GM12878 (cell line): ENCODE data around the gene TPRN.
A peak's percentile ranks its signal among the peaks of the same experiment; 100 is the strongest.

ENCODE experiments used
- CHD4 ChIP-seq: fragments of 200-600 bp; sonication (generic); IDR thresholded peaks from 2 replicates; pipeline ENCODE4 v1.6.1; 2016; ENCODE audit warnings: mild to moderate bottlenecking
- CTCF ChIP-seq, 3 experiments: IDR thresholded peaks in 2 of 3; conservative IDR thresholded peaks in 1 of 3; 2 replicates each; pipeline ENCODE4 v1.5.1; 2011; ENCODE audit warnings: low read depth in 3 of 3, low read length in 3 of 3, mild to moderate bottlenecking in 3 of 3, control low read depth in 2 of 3, moderate library complexity in 2 of 3, inconsistent platforms in 1 of 3, mixed read lengths in 1 of 3; ENCODE audit not compliant: control insufficient read depth in 2 of 3, insufficient read depth in 1 of 3; ENCODE audit errors: extremely low read depth in 1 of 3
- EP300 ChIP-seq, 2 experiments: fragments of 150-350 bp in 1 of 2; IDR thresholded peaks; 2 replicates each; pipeline ENCODE4 v1.6.1; 2011 to 2012; ENCODE audit warnings: low read depth in 2 of 2, low read length in 2 of 2, borderline replicate concordance in 1 of 2, improper control_type of control experiment in 1 of 2, inconsistent platforms in 1 of 2; ENCODE audit not compliant: control insufficient read depth in 1 of 2
- FOS ChIP-seq: IDR thresholded peaks from 3 replicates; pipeline ENCODE4 v1.6.1; 2011; ENCODE audit warnings: borderline replicate concordance; ENCODE audit not compliant: insufficient read length; ENCODE audit errors: extremely low read depth
- GABPA ChIP-seq: IDR thresholded peaks from 2 replicates; pipeline ENCODE4 v1.6.1; 2014; ENCODE audit warnings: antibody characterized with exemption, low read depth, mild to moderate bottlenecking, inconsistent platforms
- HDAC2 ChIP-seq: fragments of 200-600 bp; sonication (generic); IDR thresholded peaks from 2 replicates; pipeline ENCODE4 v1.6.1; 2017
- MXI1 ChIP-seq: fragments of 150-350 bp; IDR thresholded peaks from 2 replicates; pipeline ENCODE4 v1.6.1; 2011; ENCODE audit warnings: low read depth, mild to moderate bottlenecking, inconsistent platforms, low read length, improper control_type of control experiment
- POLR2A ChIP-seq: IDR thresholded peaks from 2 replicates; pipeline ENCODE4 v1.6.1; 2011; ENCODE audit warnings: low read depth, mild to moderate bottlenecking, low read length
- POLR2AphosphoS5 ChIP-seq: IDR thresholded peaks from 2 replicates; pipeline ENCODE4 v1.6.1; 2011; ENCODE audit warnings: mild to moderate bottlenecking, low read length, inconsistent platforms
- SIN3A ChIP-seq: IDR thresholded peaks from 2 replicates; pipeline ENCODE4 v1.6.1; 2012; ENCODE audit warnings: low read depth, low read length, improper control_type of control experiment
- USF1 ChIP-seq: IDR thresholded peaks from 2 replicates; pipeline ENCODE4 v1.6.1; 2011; ENCODE audit warnings: borderline replicate concordance, low read depth, mild to moderate bottlenecking, moderate library complexity, mixed read lengths, low read length; ENCODE audit not compliant: insufficient read depth; ENCODE audit errors: extremely low read length
- USF2 ChIP-seq: IDR thresholded peaks from 2 replicates; pipeline ENCODE4 v1.6.1; 2011; ENCODE audit warnings: low read depth, low read length, improper control_type of control experiment, borderline replicate concordance
- ZSCAN29 ChIP-seq: fragments of 450-650 bp; IDR thresholded peaks from 2 replicates; pipeline ENCODE4 v1.6.1; 2017; ENCODE audit warnings: mild to moderate bottlenecking, moderate library complexity

- TF ChIP-seq POLR2AphosphoS5 (no peak; the same call in 1 of the 2 replicates), CTCF (IDR thresholded peaks at IDR 0.05 in 2 of 3, conservative IDR thresholded peaks at IDR 0.05 in 1 of 3; ENCODE audit: control insufficient read depth in 2 of 3, extremely low read depth in 1 of 3, insufficient read depth in 1 of 3, low read depth in 3 of 3, low read length in 3 of 3) (peak in 2 of 3 experiments; percentile 14 to 23; a peak in 2 of 6 replicates), SIN3A (peak; percentile 62; the same call in 1 of the 2 replicates), GABPA (no peak), ZSCAN29 (no peak), CHD4 (no peak), POLR2A (no peak), USF2 (peak; percentile 48), EP300 (IDR thresholded peaks at IDR 0.05; ENCODE audit: borderline replicate concordance in 1 of 2, control insufficient read depth in 1 of 2, low read depth in 2 of 2, low read length in 2 of 2) (no peak), USF1 (no peak), MXI1 (peak; percentile 53; the same call in 1 of the 2 replicates), HDAC2 (0 out of 2 replicates have a peak, but pooled peaks have one; percentile 81), FOS (no peak)
Measured at GRCh38 chr9:137240318-137240840, 39.8 kb upstream of the TPRN start.
